Activated naive CD4-positive, alpha-beta T cell treated with anti-CD3 and anti-CD28 coated beads, Interleukin-2, amount 10 ng/mL, durations not matched to agents 7 days and 5 days (primary cell): ENCODE data around the gene DNMT3A.
A peak's percentile ranks its signal among the peaks of the same experiment; 100 is the strongest.

ENCODE experiments used
- CTCF ChIA-PET: fragments of 350-600 bp; sonication (Branson Sonifier 250); formaldehyde crosslinking; loops from one replicate; lab custom pipeline; 2021; ENCODE audit warnings: antibody characterized with exemption; lab: Charles Lee
- DNase-seq: peaks from one replicate; pipeline ENCODE4 v3.0.0-alpha.2; 2020
- H3K27ac Mint-ChIP-seq: one replicate; pipeline ENCODE4 v1.8.0; 2021; ENCODE audit warnings: mild to moderate bottlenecking, moderate library complexity, mixed read lengths
- H3K27me3 Mint-ChIP-seq: one replicate; pipeline ENCODE4 v1.8.0; 2021; ENCODE audit warnings: mild to moderate bottlenecking, mixed read lengths
- H3K36me3 Mint-ChIP-seq: one replicate; pipeline ENCODE4 v1.8.0; 2021; ENCODE audit warnings: mixed read lengths
- H3K4me1 Mint-ChIP-seq: one replicate; pipeline ENCODE4 v1.8.0; 2021; ENCODE audit warnings: mixed read lengths
- H3K4me3 Mint-ChIP-seq: one replicate; pipeline ENCODE4 v1.8.0; 2021; ENCODE audit warnings: mild to moderate bottlenecking, moderate library complexity, mixed read lengths
- H3K9me3 Mint-ChIP-seq: one replicate; pipeline ENCODE4 v1.8.0; 2021; ENCODE audit warnings: mixed read lengths

DNMT3A gene

GRCh38 chr2:25323610-25324189 lies 18.0 kb downstream of the DNMT3A start:
- DNase-seq = no peak
- CTCF ChIA-PET = interaction anchor here (0.8 to 1.4 kb wide), 3 partner anchors 13 to 133 kb away, joined by 3 read pairs; no protein-coding TSS in a partner anchor
- Mint-ChIP-seq H3K4me1 (peaks cover 14% of the 10 kb centered on the region), H3K4me3 (no peak overlapping the region), H3K9me3 (peaks cover 26% of the 10 kb centered on the region), H3K36me3 (peaks cover 40% of the 10 kb centered on the region), H3K27me3 (no peaks in the 10 kb centered on the region), H3K27ac (no peak overlapping the region)

- Mint-ChIP-seq H3K36me3 (peaks cover 39% of the 10 kb centered on the region), H3K4me3 (no peak overlapping the region), H3K27me3 (no peaks in the 10 kb centered on the region), H3K9me3 (peaks cover 24% of the 10 kb centered on the region), H3K4me1 (peaks cover 15% of the 10 kb centered on the region), H3K27ac (no peak overlapping the region)
- no peak for DNase-seq
- CTCF ChIA-PET = interaction anchor here (0.8 kb wide), 1 partner anchor 14 kb away, joined by 3 read pairs; no protein-coding TSS in a partner anchor
These were observed 18.6 kb downstream of the DNMT3A start for GRCh38 chr2:25323042-25323514.

- peaks cover 37% of the 10 kb centered on the region for H3K36me3 Mint-ChIP-seq
- H3K9me3 Mint-ChIP-seq = peaks cover 17% of the 10 kb centered on the region
- CTCF ChIA-PET = no interaction called here
- no peak overlapping the region for H3K27ac Mint-ChIP-seq
- DNase-seq = no peak
- no peak overlapping the region for H3K4me3 Mint-ChIP-seq
- no peaks in the 10 kb centered on the region for H3K27me3 Mint-ChIP-seq
- peaks cover 19% of the 10 kb centered on the region for H3K4me1 Mint-ChIP-seq
These were observed 19.4 kb downstream of the DNMT3A start for GRCh38 chr2:25322312-25322711.

DNA sequence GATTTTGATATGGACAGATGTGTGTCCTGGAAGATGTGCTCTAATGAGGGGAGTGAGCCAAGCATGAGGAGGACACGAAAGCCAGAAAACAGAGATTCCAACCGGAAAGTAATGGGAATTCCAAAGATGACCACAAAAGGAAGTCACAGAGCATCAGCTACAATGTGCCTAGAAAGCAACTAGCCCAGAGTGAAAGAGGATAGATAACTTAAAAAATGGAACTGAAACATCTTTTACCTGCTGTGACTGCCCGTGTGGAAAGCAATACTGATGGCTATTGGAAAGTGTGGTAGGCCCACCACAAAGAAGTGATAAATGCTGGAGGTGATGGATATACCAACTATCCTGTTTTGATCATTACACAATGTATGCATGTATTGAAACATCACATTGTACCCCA lies 21.6 kb downstream of the DNMT3A start:
- peaks cover 26% of the 10 kb centered on the region for H3K36me3 Mint-ChIP-seq
- H3K27me3 Mint-ChIP-seq = no peaks in the 10 kb centered on the region
- H3K4me3 Mint-ChIP-seq = no peak overlapping the region
- no peak for DNase-seq
- H3K4me1 Mint-ChIP-seq = peaks cover 41% of the 10 kb centered on the region
- no peaks in the 10 kb centered on the region for H3K9me3 Mint-ChIP-seq
- CTCF ChIA-PET = no interaction called here
- H3K27ac Mint-ChIP-seq = no peak overlapping the region

DNA sequence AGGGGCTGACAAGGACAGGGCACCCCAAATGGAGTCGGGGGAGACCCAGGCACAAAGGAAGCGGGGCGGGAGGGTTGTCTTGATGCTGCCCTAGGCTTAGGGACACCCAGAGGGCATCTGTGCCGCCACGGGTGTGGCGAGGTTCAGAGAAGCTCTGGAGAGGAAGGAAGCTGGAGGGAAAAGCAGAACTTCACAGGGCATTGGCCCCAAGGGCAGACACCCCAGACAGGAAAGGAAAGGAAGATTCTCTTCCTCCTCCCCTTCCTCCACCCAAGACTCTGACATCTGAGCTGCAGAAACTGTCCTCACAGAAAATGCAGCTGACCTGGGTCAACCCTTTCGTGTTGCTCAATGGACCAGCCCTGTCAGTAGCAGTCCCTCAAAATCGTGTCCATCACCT lies 25.6 kb downstream of the DNMT3A start:
- Mint-ChIP-seq H3K36me3 (peaks cover 33% of the 10 kb centered on the region), H3K9me3 (no peaks in the 10 kb centered on the region), H3K4me3 (no peak overlapping the region), H3K27ac (peak overlapping the region; percentile 86), H3K4me1 (peaks cover 66% of the 10 kb centered on the region), H3K27me3 (no peaks in the 10 kb centered on the region)
- DNase-seq = no peak
- CTCF ChIA-PET = interaction anchor here (1.2 to 2.1 kb wide), 3 partner anchors 15 to 60 kb away, joined by 3 to 7 read pairs (median 5); no protein-coding TSS in a partner anchor

DNA sequence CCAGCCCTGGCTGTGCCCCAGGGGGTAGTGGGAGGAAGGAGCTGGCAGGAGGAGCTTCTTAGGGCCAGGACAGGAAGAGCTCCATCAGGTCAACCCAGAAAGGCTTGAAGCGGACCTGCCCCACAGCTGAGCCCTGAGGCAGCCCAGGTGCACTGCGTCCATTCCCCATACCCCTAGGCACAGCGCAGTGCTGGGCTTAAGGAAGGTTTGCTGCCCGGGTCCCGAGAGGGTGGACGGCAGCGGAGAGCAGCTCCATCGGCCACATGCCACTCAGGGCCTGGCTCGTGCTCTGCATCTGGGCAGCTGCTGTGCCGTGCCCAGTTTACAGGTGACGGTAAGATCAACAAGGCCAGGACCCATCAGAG lies 26.4 kb downstream of the DNMT3A start:
- CTCF ChIA-PET = interaction anchor here (0.5 to 2.1 kb wide), 7 partner anchors 15 to 339 kb away, joined by 3 to 11 read pairs (median 5); no protein-coding TSS in a partner anchor
- H3K4me1 Mint-ChIP-seq = peaks cover 72% of the 10 kb centered on the region
- H3K36me3 Mint-ChIP-seq = peaks cover 37% of the 10 kb centered on the region
- H3K9me3 Mint-ChIP-seq = no peaks in the 10 kb centered on the region
- peak overlapping the region; percentile 86 for H3K27ac Mint-ChIP-seq
- no peaks in the 10 kb centered on the region for H3K27me3 Mint-ChIP-seq
- DNase-seq = no peak
- no peak overlapping the region for H3K4me3 Mint-ChIP-seq

GRCh38 chr2:25314514-25315315 lies 27.0 kb downstream of the DNMT3A start:
- DNase-seq = peak; percentile 88
- Mint-ChIP-seq H3K27ac (peak overlapping the region; percentile 96), H3K4me1 (peaks cover 75% of the 10 kb centered on the region), H3K9me3 (no peaks in the 10 kb centered on the region), H3K36me3 (peaks cover 36% of the 10 kb centered on the region), H3K27me3 (no peaks in the 10 kb centered on the region), H3K4me3 (peak overlapping the region; percentile 77)
- CTCF ChIA-PET = interaction anchor here (0.5 to 2.1 kb wide), 10 partner anchors 16 to 339 kb away, joined by 3 to 11 read pairs (median 4); no protein-coding TSS in a partner anchor

DNA sequence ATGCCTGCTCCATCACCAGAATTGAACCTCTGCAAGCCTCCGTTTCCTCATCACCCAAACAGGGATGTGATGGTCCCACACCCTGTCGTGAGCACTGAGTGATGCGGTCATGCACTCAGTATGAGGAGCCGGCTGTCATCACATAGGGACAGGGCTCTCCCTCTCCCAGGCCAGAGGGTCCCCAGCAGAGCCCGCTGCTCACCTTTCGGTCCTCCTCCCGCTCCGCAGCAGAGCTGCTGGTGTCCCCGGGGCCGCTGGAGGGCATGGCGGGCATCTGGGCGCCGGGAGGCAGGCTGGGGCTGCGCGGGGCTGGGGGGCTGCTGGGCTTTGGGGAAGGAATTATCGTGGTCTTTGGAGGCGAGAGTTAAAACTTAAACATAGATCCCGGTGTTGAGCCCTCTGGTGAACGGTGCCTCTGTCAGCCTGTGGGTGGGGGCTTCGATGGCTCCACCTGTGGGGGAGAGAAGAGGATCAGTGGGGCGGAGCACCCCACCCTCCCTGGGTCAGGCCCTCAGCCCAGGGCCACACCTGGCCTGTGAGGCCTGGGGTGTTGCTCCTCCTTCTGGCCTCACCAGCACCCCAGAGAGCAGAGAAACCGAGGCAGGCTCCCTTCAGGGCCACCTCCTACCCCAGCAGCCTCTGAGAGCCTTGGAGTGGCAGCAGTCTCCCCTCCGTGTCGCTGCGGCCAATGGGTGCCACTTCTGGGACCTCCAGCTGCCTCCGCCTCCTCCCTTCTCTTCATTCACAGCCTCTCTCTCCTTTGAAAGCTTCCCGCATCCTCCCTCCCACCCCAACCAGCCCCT lies 27.8 kb downstream of the DNMT3A start:
- DNase-seq = no peak
- peak overlapping the region; percentile 77 for H3K4me3 Mint-ChIP-seq
- no peaks in the 10 kb centered on the region for H3K27me3 Mint-ChIP-seq
- H3K9me3 Mint-ChIP-seq = no peaks in the 10 kb centered on the region
- peak overlapping the region; percentile 96 for H3K27ac Mint-ChIP-seq
- H3K4me1 Mint-ChIP-seq = peaks cover 79% of the 10 kb centered on the region
- H3K36me3 Mint-ChIP-seq = peaks cover 42% of the 10 kb centered on the region
- CTCF ChIA-PET = interaction anchor here (1.0 to 2.2 kb wide), 11 partner anchors 10 to 338 kb away, joined by 3 to 18 read pairs (median 7); no protein-coding TSS in a partner anchor

- CTCF ChIA-PET = interaction anchor here (0.6 to 2.2 kb wide), 11 partner anchors 10 to 337 kb away, joined by 3 to 18 read pairs (median 4); no protein-coding TSS in a partner anchor
- H3K36me3 Mint-ChIP-seq = peaks cover 48% of the 10 kb centered on the region
- H3K4me1 Mint-ChIP-seq = peaks cover 82% of the 10 kb centered on the region
- peak overlapping the region; percentile 77 for H3K4me3 Mint-ChIP-seq
- DNase-seq = peak; percentile 52
- no peaks in the 10 kb centered on the region for H3K9me3 Mint-ChIP-seq
- H3K27ac Mint-ChIP-seq = peak overlapping the region; percentile 96
- H3K27me3 Mint-ChIP-seq = no peaks in the 10 kb centered on the region
These were observed 28.6 kb downstream of the DNMT3A start for GRCh38 chr2:25312958-25313710.

GRCh38 chr2:25311865-25312575 lies 29.7 kb downstream of the DNMT3A start:
- peak overlapping the region; percentile 96 for H3K27ac Mint-ChIP-seq
- DNase-seq = no peak
- H3K9me3 Mint-ChIP-seq = no peaks in the 10 kb centered on the region
- no peak overlapping the region for H3K4me3 Mint-ChIP-seq
- peaks cover 52% of the 10 kb centered on the region for H3K36me3 Mint-ChIP-seq
- no peaks in the 10 kb centered on the region for H3K27me3 Mint-ChIP-seq
- CTCF ChIA-PET = interaction anchor here (0.6 to 2.2 kb wide), 4 partner anchors 18 to 64 kb away, joined by 3 to 18 read pairs (median 4); no protein-coding TSS in a partner anchor
- H3K4me1 Mint-ChIP-seq = peaks cover 76% of the 10 kb centered on the region

DNA sequence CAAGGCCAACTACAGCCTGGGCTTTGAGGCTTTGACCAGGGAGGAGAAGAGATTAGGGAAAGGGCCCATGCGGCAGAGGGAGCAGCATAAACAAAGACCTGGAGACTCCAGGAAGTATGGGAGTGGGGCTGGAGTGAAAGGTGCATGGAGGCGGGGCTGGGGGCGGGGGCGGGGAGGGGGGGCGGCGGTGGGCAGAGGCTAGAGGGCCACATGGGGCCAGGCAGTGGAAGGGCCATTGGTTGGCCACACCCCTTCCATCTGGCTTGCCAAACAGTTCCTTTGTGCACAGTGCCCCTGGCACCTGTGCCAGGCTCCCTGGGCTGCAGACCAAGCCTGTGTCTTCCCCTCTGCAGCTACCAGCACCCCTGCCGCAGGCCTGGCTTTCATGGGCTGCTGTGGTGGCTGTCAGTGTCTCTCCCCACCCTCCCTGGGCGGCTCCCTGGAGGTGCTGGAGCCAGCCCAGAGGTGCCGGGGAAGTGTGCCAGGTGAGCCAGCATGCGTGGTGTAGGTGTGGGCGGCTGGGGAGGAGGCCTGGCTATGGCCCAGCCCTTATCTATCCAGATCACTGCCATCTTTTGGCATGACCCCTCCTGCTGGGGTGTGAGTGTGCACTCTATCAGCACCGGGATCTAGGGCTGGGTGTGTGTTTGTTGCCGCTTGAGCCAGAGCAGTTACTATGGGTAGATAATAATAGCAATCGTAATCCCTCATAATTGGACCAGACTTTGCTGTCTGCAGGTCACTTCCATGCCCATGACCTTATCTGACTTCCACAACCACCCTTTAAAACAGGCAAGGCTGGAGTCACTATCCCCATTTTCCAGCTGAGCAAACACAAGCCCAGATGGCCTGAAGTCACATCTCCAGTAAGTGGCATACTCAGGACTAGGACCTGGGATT lies 30.5 kb downstream of the DNMT3A start:
- DNase-seq = no peak
- CTCF ChIA-PET = interaction anchor here (0.9 to 2.2 kb wide), 4 partner anchors 17 to 65 kb away, joined by 3 to 18 read pairs (median 4); no protein-coding TSS in a partner anchor
- Mint-ChIP-seq H3K4me3 (no peak overlapping the region), H3K9me3 (no peaks in the 10 kb centered on the region), H3K4me1 (peaks cover 76% of the 10 kb centered on the region), H3K27ac (no peak overlapping the region), H3K36me3 (peaks cover 54% of the 10 kb centered on the region), H3K27me3 (no peaks in the 10 kb centered on the region)

DNA sequence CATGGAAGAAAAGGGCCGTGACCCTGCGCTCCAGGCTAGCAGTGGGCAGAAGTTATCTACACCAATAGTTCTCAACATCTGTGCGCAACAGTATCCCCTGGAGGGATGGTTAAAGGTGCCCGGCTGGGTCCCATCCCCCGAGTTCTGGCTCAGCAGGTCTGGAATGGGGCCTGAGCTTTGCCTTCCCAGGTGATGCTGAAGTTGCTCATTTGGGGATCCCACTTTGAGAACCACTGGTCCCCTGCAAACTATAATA lies 31.1 kb downstream of the DNMT3A start:
- CTCF ChIA-PET = interaction anchor here (1.1 to 3.1 kb wide), 5 partner anchors 24 to 208 kb away, joined by 3 to 17 read pairs (median 5); no protein-coding TSS in a partner anchor
- H3K4me1 Mint-ChIP-seq = peaks cover 74% of the 10 kb centered on the region
- no peaks in the 10 kb centered on the region for H3K9me3 Mint-ChIP-seq
- H3K27ac Mint-ChIP-seq = no peak overlapping the region
- DNase-seq = no peak
- H3K36me3 Mint-ChIP-seq = peaks cover 57% of the 10 kb centered on the region
- no peak overlapping the region for H3K4me3 Mint-ChIP-seq
- H3K27me3 Mint-ChIP-seq = no peaks in the 10 kb centered on the region
